ENCODE data around the gene ZNF655. TPM values are rescaled to one million over a fixed set of nuclear protein-coding genes. Genes with fewer than 3 reads are reported as not detected.
A peak's percentile ranks its signal among the peaks of the same experiment; 100 is the strongest.
"Not testable (repeated sequence)": the region's sequence is repeated elsewhere in the genome, so short reads cannot be mapped to it uniquely, and the experiment has no call there.

ZNF655 gene
- total RNA-seq, 1 experiment from 2014 or later, result 21.1 TPM

DNA sequence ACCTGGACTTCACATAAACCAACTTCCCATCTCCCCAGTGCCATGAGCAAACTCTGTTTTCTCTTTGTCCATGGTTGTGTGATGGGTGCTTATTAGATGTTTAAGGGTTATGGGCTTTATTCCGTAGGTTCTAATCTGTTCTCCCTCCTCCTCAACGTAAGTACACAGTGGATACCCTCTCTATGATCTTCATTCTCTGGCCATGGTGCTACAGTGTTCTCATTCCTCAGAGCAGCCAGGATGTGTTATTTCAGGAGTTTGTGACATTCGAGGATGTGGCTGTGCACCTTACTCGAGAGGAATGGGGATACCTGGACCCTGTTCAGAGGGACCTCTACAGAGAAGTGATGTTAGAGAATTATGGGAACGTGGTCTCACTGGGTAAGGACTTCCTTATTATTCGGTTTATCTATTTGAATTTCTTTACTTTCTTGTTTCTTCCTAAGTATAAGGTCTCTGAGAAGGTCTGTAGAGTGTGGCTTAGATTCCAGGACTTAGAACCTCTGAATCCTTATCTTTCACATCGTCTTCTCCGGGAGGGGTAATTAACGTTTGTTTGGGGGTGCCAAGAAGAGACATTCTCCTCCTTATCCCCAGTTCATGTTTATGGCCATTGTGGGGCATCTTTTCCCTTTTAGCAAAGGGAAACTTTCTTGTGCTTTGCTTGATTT, 3.8 kb downstream of the ZNF655 start:
- CTCF ChIA-PET, result no interaction called here
- Mint-ChIP-seq H3K27me3 (ENCODE audit: insufficient read depth, unreplicated experiment) (no peaks in the 10 kb centered on the region), H3K36me3 (ENCODE audit: insufficient read depth, unreplicated experiment) (peaks cover 22% of the 10 kb centered on the region), H3K4me1 (ENCODE audit: low read depth, unreplicated experiment) (peaks cover 35% of the 10 kb centered on the region), H3K27ac (ENCODE audit: unreplicated experiment) (peak overlapping the region; percentile 84), H3K4me3 (ENCODE audit: unreplicated experiment) (peak overlapping the region; percentile 31), H3K9me3 (ENCODE audit: unreplicated experiment) (peaks cover 12% of the 10 kb centered on the region)
- TF ChIP-seq, protein P1, sequence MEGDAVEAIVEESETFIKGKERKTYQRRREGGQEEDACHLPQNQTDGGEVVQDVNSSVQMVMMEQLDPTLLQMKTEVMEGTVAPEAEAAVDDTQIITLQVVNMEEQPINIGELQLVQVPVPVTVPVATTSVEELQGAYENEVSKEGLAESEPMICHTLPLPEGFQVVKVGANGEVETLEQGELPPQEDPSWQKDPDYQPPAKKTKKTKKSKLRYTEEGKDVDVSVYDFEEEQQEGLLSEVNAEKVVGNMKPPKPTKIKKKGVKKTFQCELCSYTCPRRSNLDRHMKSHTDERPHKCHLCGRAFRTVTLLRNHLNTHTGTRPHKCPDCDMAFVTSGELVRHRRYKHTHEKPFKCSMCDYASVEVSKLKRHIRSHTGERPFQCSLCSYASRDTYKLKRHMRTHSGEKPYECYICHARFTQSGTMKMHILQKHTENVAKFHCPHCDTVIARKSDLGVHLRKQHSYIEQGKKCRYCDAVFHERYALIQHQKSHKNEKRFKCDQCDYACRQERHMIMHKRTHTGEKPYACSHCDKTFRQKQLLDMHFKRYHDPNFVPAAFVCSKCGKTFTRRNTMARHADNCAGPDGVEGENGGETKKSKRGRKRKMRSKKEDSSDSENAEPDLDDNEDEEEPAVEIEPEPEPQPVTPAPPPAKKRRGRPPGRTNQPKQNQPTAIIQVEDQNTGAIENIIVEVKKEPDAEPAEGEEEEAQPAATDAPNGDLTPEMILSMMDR (IDR thresholded peaks at IDR 0.05; ENCODE audit: insufficient read depth in 1 of 2, low read depth in 1 of 2, low read length in 1 of 2, severe bottlenecking in 1 of 2, unreplicated experiment in 1 of 2), result no peak
- H3K27me3 ChIP-seq (replicated peaks; ENCODE audit: control insufficient read depth, insufficient read depth, low read length), result no peaks in the 10 kb centered on the region
- no peak for DNase-seq
- TSS peak; percentile 25 for BruUV-seq (replicated peaks)
- POLR2A ChIA-PET, result no interaction called here
- H3K9me3 ChIP-seq, result no peaks in the 10 kb centered on the region
- no peaks in the 10 kb centered on the region for H3K36me3 ChIP-seq (ENCODE audit: control insufficient read depth, insufficient read depth, low read length)
- intact Hi-C loops (cut with micrococcal nuclease; ENCODE audit: unreplicated experiment), result no loop called here
- H3K4me1 ChIP-seq, result peaks cover 38% of the 10 kb centered on the region
- no peak overlapping the region for H3K4me3 ChIP-seq (ENCODE audit: low read depth, low read length)

DNA sequence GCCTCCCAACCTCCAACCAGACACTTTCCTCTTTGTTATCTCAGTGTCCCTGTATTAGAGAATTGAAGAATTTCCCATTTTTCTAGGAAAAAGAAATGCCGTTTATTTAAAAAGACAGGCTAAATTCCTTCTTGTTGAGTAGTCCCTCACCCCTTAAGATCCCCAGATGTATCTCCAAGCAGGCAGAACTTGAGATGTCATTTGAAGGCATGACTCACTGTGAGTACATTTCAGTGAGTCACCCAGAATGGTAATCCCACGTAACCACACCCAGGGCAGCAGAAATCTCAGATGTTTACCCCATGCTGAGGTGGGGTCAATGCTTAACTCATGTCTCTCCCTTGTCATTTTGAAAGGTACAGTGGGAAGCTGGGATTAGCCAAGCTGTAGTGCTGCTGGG, 4.4 kb downstream of the ZNF655 start:
- H3K4me3 Mint-ChIP-seq (ENCODE audit: unreplicated experiment), result peak overlapping the region; percentile 31
- ChIA-PET POLR2A (no interaction called here), CTCF (interaction anchor here (0.5 kb wide), 1 partner anchor 39 kb away, joined by 3 read pairs; no protein-coding TSS in a partner anchor)
- H3K36me3 Mint-ChIP-seq (ENCODE audit: insufficient read depth, unreplicated experiment), result peaks cover 22% of the 10 kb centered on the region
- peaks cover 38% of the 10 kb centered on the region for H3K4me1 ChIP-seq
- H3K4me3 ChIP-seq (ENCODE audit: low read depth, low read length), result no peak overlapping the region
- peak overlapping the region; percentile 84 for H3K27ac Mint-ChIP-seq (ENCODE audit: unreplicated experiment)
- peaks cover 35% of the 10 kb centered on the region for H3K4me1 Mint-ChIP-seq (ENCODE audit: low read depth, unreplicated experiment)
- no peaks in the 10 kb centered on the region for H3K27me3 ChIP-seq (replicated peaks; ENCODE audit: control insufficient read depth, insufficient read depth, low read length)
- intact Hi-C loops (cut with micrococcal nuclease; ENCODE audit: unreplicated experiment), result no loop called here
- H3K36me3 ChIP-seq (ENCODE audit: control insufficient read depth, insufficient read depth, low read length), result no peaks in the 10 kb centered on the region
- peaks cover 12% of the 10 kb centered on the region for H3K9me3 Mint-ChIP-seq (ENCODE audit: unreplicated experiment)
- TF ChIP-seq, protein P1 (IDR thresholded peaks at IDR 0.05; ENCODE audit: insufficient read depth in 1 of 2, low read depth in 1 of 2, low read length in 1 of 2, severe bottlenecking in 1 of 2, unreplicated experiment in 1 of 2), result no peak
- H3K9me3 ChIP-seq, result no peaks in the 10 kb centered on the region
- DNase-seq, result peak; percentile 76 to 78
- H3K27me3 Mint-ChIP-seq (ENCODE audit: insufficient read depth, unreplicated experiment), result no peaks in the 10 kb centered on the region
- no TSS peak for BruUV-seq (replicated peaks)

DNA sequence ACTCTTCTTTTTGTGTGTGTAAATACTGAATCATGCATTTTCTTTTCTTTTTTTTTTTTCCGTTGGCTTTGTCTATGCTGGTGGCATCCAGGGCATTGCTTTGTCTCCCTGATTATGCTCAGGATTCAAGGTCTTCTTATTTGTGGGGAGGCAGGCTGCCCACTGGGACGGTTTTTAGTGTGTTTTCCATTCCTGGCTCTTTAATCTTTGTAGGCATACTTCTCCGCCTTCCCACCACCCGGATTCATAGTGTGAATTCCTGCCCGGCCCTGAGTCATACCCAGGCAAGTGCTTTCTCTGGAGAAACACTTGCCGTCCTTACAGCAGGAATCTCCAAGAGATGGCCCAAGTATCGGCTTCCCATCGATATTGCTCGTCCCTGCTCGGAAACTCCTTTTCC, 5.2 kb downstream of the ZNF655 start:
- H3K4me3 ChIP-seq (ENCODE audit: low read depth, low read length), result no peak overlapping the region
- BruUV-seq (replicated peaks), result no TSS peak
- Mint-ChIP-seq H3K4me3 (ENCODE audit: unreplicated experiment) (peak overlapping the region; percentile 39), H3K4me1 (ENCODE audit: low read depth, unreplicated experiment) (peaks cover 35% of the 10 kb centered on the region), H3K36me3 (ENCODE audit: insufficient read depth, unreplicated experiment) (peaks cover 22% of the 10 kb centered on the region), H3K9me3 (ENCODE audit: unreplicated experiment) (peaks cover 12% of the 10 kb centered on the region), H3K27me3 (ENCODE audit: insufficient read depth, unreplicated experiment) (no peaks in the 10 kb centered on the region), H3K27ac (ENCODE audit: unreplicated experiment) (peak overlapping the region; percentile 84)
- H3K36me3 ChIP-seq (ENCODE audit: control insufficient read depth, insufficient read depth, low read length), result no peaks in the 10 kb centered on the region
- TF ChIP-seq, protein P1 (IDR thresholded peaks at IDR 0.05; ENCODE audit: insufficient read depth in 1 of 2, low read depth in 1 of 2, low read length in 1 of 2, severe bottlenecking in 1 of 2, unreplicated experiment in 1 of 2), result no peak
- H3K4me1 ChIP-seq, result peaks cover 38% of the 10 kb centered on the region
- H3K27me3 ChIP-seq (replicated peaks; ENCODE audit: control insufficient read depth, insufficient read depth, low read length), result no peaks in the 10 kb centered on the region
- intact Hi-C loops (cut with micrococcal nuclease; ENCODE audit: unreplicated experiment), result no loop called here
- POLR2A ChIA-PET, result no interaction called here
- no peaks in the 10 kb centered on the region for H3K9me3 ChIP-seq
- peak in 1 of 2 experiments; percentile 12 for DNase-seq
- CTCF ChIA-PET, result interaction anchor here (0.5 kb wide), 1 partner anchor 40 kb away, joined by 3 read pairs; no protein-coding TSS in a partner anchor

DNA sequence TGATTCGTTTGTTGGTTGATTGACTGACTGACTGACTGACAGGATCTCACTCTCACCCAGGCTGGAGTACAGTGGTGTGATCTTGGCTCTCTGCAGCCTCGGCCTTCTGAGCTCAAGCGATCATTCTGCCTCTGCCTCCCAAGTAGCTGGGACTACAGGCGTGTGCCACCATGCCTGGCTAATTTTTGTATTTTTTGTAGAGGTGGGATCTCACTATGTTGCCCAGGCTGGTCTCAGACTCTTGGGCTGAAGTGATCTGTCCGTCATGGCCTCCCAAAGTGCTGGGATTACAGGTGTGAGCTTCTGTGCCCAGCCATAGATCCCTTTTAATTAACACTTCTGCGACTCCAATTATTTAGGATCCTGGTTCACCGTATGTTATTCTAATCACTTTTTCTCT, 10.3 kb downstream of the ZNF655 start:
- H3K4me1 Mint-ChIP-seq (ENCODE audit: low read depth, unreplicated experiment); DNase-seq; POLR2A ChIA-PET; H3K9me3 ChIP-seq; CTCF ChIA-PET; H3K4me3 ChIP-seq (ENCODE audit: low read depth, low read length); intact Hi-C loops (cut with micrococcal nuclease; ENCODE audit: unreplicated experiment); H3K4me3 Mint-ChIP-seq (ENCODE audit: unreplicated experiment); H3K27me3 Mint-ChIP-seq (ENCODE audit: insufficient read depth, unreplicated experiment); BruUV-seq (replicated peaks); H3K36me3 ChIP-seq (ENCODE audit: control insufficient read depth, insufficient read depth, low read length); H3K9me3 Mint-ChIP-seq (ENCODE audit: unreplicated experiment); H3K27me3 ChIP-seq (replicated peaks; ENCODE audit: control insufficient read depth, insufficient read depth, low read length); H3K27ac Mint-ChIP-seq (ENCODE audit: unreplicated experiment): not testable (repeated sequence)
- H3K36me3 Mint-ChIP-seq (ENCODE audit: insufficient read depth, unreplicated experiment), result peaks cover 11% of the 10 kb centered on the region
- peaks cover 10% of the 10 kb centered on the region; the same call in 1 of the 2 replicates for H3K4me1 ChIP-seq

Measured in Caco-2 (cell line).